OCI-LY1 (cell line): ENCODE measurements around the gene CD46.

Source experiments
- H2AFZ ChIP-seq: fragments of 200-600 bp; sonication (generic), shearing (Covaris generic); 2 replicates; pipeline ENCODE4 v1.6.0; 2014; ENCODE audit warnings: antibody characterized with exemption, mild to moderate bottlenecking, low read length
- H3F3A ChIP-seq: fragments of 200-600 bp; sonication (generic), shearing (Covaris generic); 2 replicates; pipeline ENCODE4 v1.6.0; 2014; ENCODE audit warnings: mild to moderate bottlenecking, antibody characterized with exemption, low read length, moderate library complexity; ENCODE audit not compliant: insufficient read depth
- H3K27ac ChIP-seq: fragments of 200-600 bp; sonication (generic); 2 replicates; pipeline ENCODE4 v1.5.1; 2014; ENCODE audit warnings: low read length, mixed run types, mild to moderate bottlenecking, low read depth; ENCODE audit not compliant: poor library complexity, severe bottlenecking
- H3K27me3 ChIP-seq: fragments of 200-600 bp; sonication (generic); 2 replicates; pipeline ENCODE4 v1.6.0; 2014; ENCODE audit warnings: antibody characterized with exemption, mild to moderate bottlenecking, low read length, moderate library complexity; ENCODE audit not compliant: insufficient read depth
- H3K36me3 ChIP-seq: fragments of 200-600 bp; sonication (generic); 2 replicates; pipeline ENCODE4 v1.6.1; 2014; ENCODE audit warnings: mild to moderate bottlenecking, antibody characterized with exemption, low read length, moderate library complexity, mixed read lengths; ENCODE audit not compliant: insufficient read depth
- H3K4me1 ChIP-seq: fragments of 200-600 bp; sonication (generic); 2 replicates; pipeline ENCODE4 v1.5.1; 2014; ENCODE audit warnings: mild to moderate bottlenecking, low read length, moderate library complexity; ENCODE audit not compliant: insufficient read depth, severe bottlenecking
- H3K4me2 ChIP-seq: fragments of 200-600 bp; sonication (generic), shearing (Covaris generic); 2 replicates; pipeline ENCODE4 v1.6.1; 2014; ENCODE audit warnings: low read length
- H3K4me3 ChIP-seq: fragments of 200-600 bp; sonication (generic); 2 replicates; pipeline ENCODE4 v1.5.1; 2014; ENCODE audit warnings: low read length, low read depth, mild to moderate bottlenecking, mixed read lengths; ENCODE audit not compliant: poor library complexity, severe bottlenecking
- H3K79me2 ChIP-seq: fragments of 200-600 bp; shearing (Covaris generic); 2 replicates; pipeline ENCODE4 v1.6.1; 2016; ENCODE audit warnings: mixed run types, low read length, mixed read lengths; ENCODE audit not compliant: insufficient read depth
- H3K9ac ChIP-seq: fragments of 200-600 bp; sonication (generic), shearing (Covaris generic); 2 replicates; pipeline ENCODE4 v1.6.1; 2014; ENCODE audit warnings: mild to moderate bottlenecking, low read length, mixed read lengths
- H3K9me2 ChIP-seq: fragments of 200-600 bp; sonication (generic), shearing (Covaris generic); 2 replicates; pipeline ENCODE4 v1.6.1; 2014; ENCODE audit warnings: low read depth, mild to moderate bottlenecking, low read length, mixed read lengths
- H3K9me3 ChIP-seq: fragments of 200-600 bp; shearing (Covaris generic); 2 replicates; pipeline ENCODE4 v1.6.1; 2014; ENCODE audit warnings: low read length, mixed read lengths
- H4K20me1 ChIP-seq: fragments of 200-600 bp; sonication (generic), shearing (Covaris generic); 2 replicates; pipeline ENCODE4 v1.6.0; 2016; ENCODE audit warnings: mild to moderate bottlenecking, low read length; ENCODE audit not compliant: insufficient read depth
- EZH2 ChIP-seq: fragments of 200-600 bp; sonication (generic), shearing (Covaris generic); IDR thresholded peaks from 2 replicates; pipeline ENCODE4 v1.8.0; 2017; ENCODE audit warnings: borderline replicate concordance, mixed run types, mild to moderate bottlenecking, antibody characterized with exemption, low read length, moderate library complexity, mixed read lengths
- TF ChIP-seq, protein P1 (sequence below): fragments of 200-600 bp; sonication (generic), shearing (Covaris generic); IDR thresholded peaks from 2 replicates; pipeline ENCODE4 v1.5.1; 2017; ENCODE audit warnings: mild to moderate bottlenecking, antibody characterized with exemption, low read length, moderate library complexity, mixed read lengths

Gene CD46

GRCh38 chr1:207814469-207814868 is 62.6 kb downstream of the CD46 start:
- Histone ChIP-seq H3K27ac (no peak overlapping the region), H3K27me3 (no peaks in the 10 kb centered on the region), H3K4me3 (no peak overlapping the region), H3K4me1 (peaks cover 22% of the 10 kb centered on the region), H3K9me3 (no peaks in the 10 kb centered on the region), H3K79me2 (peaks cover 49% of the 10 kb centered on the region), H2AFZ (no peak overlapping the region), H3K9ac (no peak overlapping the region), H3K9me2 (no peaks in the 10 kb centered on the region), H3K4me2 (no peak overlapping the region; the same call in 1 of the 2 replicates), H3K36me3 (peaks cover 93% of the 10 kb centered on the region), H4K20me1 (no peaks in the 10 kb centered on the region), H3F3A (no peaks in the 10 kb centered on the region)
- TF ChIP-seq, protein P1, sequence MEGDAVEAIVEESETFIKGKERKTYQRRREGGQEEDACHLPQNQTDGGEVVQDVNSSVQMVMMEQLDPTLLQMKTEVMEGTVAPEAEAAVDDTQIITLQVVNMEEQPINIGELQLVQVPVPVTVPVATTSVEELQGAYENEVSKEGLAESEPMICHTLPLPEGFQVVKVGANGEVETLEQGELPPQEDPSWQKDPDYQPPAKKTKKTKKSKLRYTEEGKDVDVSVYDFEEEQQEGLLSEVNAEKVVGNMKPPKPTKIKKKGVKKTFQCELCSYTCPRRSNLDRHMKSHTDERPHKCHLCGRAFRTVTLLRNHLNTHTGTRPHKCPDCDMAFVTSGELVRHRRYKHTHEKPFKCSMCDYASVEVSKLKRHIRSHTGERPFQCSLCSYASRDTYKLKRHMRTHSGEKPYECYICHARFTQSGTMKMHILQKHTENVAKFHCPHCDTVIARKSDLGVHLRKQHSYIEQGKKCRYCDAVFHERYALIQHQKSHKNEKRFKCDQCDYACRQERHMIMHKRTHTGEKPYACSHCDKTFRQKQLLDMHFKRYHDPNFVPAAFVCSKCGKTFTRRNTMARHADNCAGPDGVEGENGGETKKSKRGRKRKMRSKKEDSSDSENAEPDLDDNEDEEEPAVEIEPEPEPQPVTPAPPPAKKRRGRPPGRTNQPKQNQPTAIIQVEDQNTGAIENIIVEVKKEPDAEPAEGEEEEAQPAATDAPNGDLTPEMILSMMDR = no peak
- no peak for TF ChIP-seq EZH2

DNA sequence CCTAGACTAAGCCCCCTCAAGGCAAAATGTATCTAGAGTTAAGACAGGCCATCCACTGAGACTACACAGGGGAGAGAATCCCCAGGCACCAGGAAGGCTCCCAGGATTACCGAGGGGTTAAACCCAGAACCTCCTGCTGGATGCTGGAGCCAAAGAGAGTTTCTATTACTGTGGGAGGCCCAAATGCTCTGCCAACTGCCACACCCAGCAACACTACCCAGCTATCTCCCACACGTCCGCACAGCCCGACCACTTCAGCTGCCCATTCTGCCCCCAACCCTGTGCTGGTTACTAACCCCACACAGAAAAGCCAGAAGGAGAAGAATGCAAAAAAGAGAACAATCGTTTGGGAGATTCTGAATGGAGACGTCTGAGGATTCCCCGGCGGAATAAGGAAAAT is 63.6 kb downstream of the CD46 start:
- Histone ChIP-seq H3K27me3 (no peaks in the 10 kb centered on the region), H3K9ac (no peak overlapping the region), H3K27ac (no peak overlapping the region), H3K4me3 (no peak overlapping the region), H3K79me2 (peaks cover 58% of the 10 kb centered on the region), H3F3A (no peaks in the 10 kb centered on the region), H3K36me3 (peaks cover 93% of the 10 kb centered on the region), H3K4me2 (no peak overlapping the region), H3K4me1 (peaks cover 32% of the 10 kb centered on the region), H3K9me2 (no peaks in the 10 kb centered on the region), H4K20me1 (no peaks in the 10 kb centered on the region), H3K9me3 (no peaks in the 10 kb centered on the region), H2AFZ (no peak overlapping the region)
- TF ChIP-seq EZH2 = no peak

- H2AFZ ChIP-seq = no peak overlapping the region
- H3K9me2 ChIP-seq = no peaks in the 10 kb centered on the region
- H3K4me2 ChIP-seq = no peak overlapping the region
- H3K4me1 ChIP-seq = peaks cover 36% of the 10 kb centered on the region
- peaks cover 93% of the 10 kb centered on the region for H3K36me3 ChIP-seq
- no peaks in the 10 kb centered on the region for H4K20me1 ChIP-seq
- no peak for TF ChIP-seq EZH2
- TF ChIP-seq, protein P1 = no peak
- no peak overlapping the region for H3K4me3 ChIP-seq
- H3K9ac ChIP-seq = no peak overlapping the region
- H3K27ac ChIP-seq = no peak overlapping the region
- H3K79me2 ChIP-seq = peaks cover 58% of the 10 kb centered on the region
- no peaks in the 10 kb centered on the region for H3K9me3 ChIP-seq
- H3K27me3 ChIP-seq = no peaks in the 10 kb centered on the region
- no peaks in the 10 kb centered on the region for H3F3A ChIP-seq
Measured at GRCh38 chr1:207815913-207816291, 64.0 kb downstream of the CD46 start.

GRCh38 chr1:207817166-207817565 is 65.3 kb downstream of the CD46 start:
- peaks cover 71% of the 10 kb centered on the region for H3K79me2 ChIP-seq
- H4K20me1 ChIP-seq = no peaks in the 10 kb centered on the region
- no peak overlapping the region for H3K9ac ChIP-seq
- H3K4me2 ChIP-seq = no peak overlapping the region
- no peaks in the 10 kb centered on the region for H3K9me2 ChIP-seq
- no peak overlapping the region for H3K4me3 ChIP-seq
- peaks cover 91% of the 10 kb centered on the region for H3K36me3 ChIP-seq
- H3K27ac ChIP-seq = no peak overlapping the region
- H3F3A ChIP-seq = no peaks in the 10 kb centered on the region
- peaks cover 36% of the 10 kb centered on the region for H3K4me1 ChIP-seq
- no peaks in the 10 kb centered on the region for H3K9me3 ChIP-seq
- TF ChIP-seq EZH2 = no peak
- TF ChIP-seq, protein P1 = no peak
- H3K27me3 ChIP-seq = no peaks in the 10 kb centered on the region
- H2AFZ ChIP-seq = no peak overlapping the region
